CD4-positive, alpha-beta T cell treated with Interferon gamma for 1 hour (primary cell): ENCODE results near the gene SESTD1.
"Not testable (repeated sequence)": the region's sequence is repeated elsewhere in the genome, so short reads cannot be mapped to it uniquely, and the experiment has no call there.

Experiments
- DNase-seq: peaks from one replicate; pipeline ENCODE4 v3.0.0-alpha.2; 2020

SESTD1 gene

GRCh38 chr2:179098080-179098689 is 166.4 kb downstream of the SESTD1 start:
- DNase-seq = no peak

DNA sequence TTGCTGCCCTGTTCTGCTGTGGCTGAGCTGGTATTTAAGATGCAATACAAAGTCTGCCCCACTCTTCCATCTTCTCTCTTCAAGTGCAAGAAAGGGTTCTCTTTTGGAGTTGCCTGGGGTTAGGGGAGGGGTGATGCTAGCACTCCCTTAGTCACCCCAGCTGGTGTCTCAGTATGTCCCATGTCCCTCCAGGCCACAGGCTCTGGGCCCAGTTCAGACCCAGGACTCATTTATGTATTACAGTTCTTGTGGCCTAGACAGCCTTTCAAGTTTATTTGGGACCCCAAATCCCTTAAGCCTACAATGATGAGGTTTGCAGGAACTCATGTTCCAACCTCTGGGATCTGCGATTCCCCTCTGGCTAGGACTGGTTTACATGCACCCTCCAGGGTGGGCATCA is 167.5 kb downstream of the SESTD1 start:
- DNase-seq = no peak

GRCh38 chr2:179096090-179096489 is 168.5 kb downstream of the SESTD1 start:
- peak; percentile 4 for DNase-seq

GRCh38 chr2:179092912-179093311 is 171.7 kb downstream of the SESTD1 start:
- not testable (repeated sequence) for DNase-seq

- no peak for DNase-seq
Observed at GRCh38 chr2:179082697-179083096, 181.9 kb downstream of the SESTD1 start.

DNA sequence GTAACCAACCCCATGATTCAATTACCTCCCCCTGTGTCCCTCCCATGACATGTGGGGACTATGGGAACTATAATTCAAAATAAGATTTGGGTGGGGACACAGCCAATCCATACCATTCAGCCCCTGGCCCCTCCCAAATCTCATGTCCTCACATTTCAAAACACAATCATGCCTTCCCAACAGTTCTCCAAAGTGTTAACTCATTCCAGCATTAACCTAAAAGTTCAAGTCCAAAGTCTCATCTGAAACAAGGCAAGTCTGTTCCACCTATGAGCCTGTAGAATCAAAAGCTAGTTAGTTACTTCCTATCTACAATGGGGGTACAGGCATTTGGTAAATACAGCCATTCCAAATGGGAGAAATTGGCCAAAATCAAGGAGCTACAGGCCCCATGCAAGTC is 182.7 kb downstream of the SESTD1 start:
- no peak for DNase-seq

GRCh38 chr2:179072527-179072926 is 192.1 kb downstream of the SESTD1 start:
- DNase-seq = no peak

GRCh38 chr2:179071810-179072355 is 192.7 kb downstream of the SESTD1 start:
- DNase-seq = no peak

- DNase-seq = no peak
Observed at GRCh38 chr2:179070895-179071294, 193.7 kb downstream of the SESTD1 start.

DNA sequence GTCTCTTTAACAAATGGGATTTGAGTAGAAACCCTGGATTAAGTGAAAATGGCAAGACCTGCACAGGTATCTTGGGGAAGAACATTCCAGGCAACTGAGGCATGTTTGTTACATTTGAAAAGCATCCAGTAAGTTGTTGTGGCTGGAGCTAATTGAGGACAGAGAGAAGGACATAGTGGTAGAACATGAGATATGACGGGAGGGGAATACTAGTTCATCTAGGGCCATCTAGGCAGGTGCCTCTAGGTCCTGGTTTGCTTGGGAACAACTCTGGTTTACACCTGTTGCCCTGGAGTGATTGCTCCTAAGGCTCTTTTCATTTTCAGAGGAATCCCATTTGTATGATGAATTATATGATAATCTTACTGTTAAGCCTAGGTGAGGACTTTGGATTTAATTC is 194.9 kb downstream of the SESTD1 start:
- no peak for DNase-seq

DNA sequence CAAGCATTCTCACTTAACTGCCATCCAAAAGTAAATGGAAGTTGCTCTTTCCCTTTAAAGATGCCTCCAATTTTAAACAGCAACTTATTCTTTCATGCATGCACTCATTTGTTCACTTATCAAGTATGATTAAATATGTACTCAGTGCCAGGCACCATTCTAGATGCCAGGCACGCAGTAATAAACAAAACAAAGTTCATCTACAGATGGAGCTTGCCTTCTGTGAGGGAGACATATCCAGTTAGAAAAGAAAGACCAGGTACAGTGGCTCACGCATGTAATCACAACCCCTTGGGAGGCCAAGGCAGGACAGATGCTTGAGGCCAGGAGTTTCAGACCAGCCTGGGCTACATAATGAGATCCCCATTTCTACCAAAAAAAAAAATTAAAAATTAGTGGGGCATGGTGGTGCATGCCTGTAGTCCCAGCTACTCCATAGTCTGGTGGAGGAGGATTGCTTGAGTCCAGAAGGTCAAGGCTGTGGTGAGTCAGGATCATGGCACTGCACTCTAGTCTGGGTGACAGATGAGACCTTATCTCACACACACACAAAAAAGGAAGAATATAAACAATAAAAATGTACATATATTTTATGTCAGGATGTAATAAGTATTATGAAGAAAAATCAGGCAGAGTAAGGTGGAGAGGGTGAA is 195.5 kb downstream of the SESTD1 start:
- no peak for DNase-seq

- DNase-seq = no peak
Observed at GRCh38 chr2:179059026-179059700, 205.5 kb downstream of the SESTD1 start.

DNA sequence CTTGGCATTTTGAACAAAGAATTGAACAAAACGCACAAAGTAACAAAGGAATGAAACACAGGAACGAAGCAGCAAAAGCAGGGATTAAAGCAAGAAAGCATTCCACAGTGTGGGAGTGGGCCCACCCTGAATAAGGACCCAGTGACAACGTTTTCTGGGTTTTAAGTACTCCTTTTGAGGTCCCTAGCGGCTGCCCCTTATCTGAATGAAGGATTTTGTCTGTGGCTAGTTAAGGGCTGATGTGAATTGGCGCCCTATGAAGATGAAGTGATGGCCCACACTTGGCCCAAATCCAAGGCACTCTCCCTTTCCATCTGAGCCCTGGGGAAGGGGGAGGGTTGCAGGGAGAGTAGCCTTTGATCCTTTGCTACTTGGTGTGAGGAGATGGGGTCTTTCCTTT is 206.9 kb downstream of the SESTD1 start:
- DNase-seq = no peak

GRCh38 chr2:179053568-179053967 is 211.1 kb downstream of the SESTD1 start:
- DNase-seq = not testable (repeated sequence)
